ENCODE data around the gene MRPL55.

Gene MRPL55

GRCh38 chr1:228147151-228147693 lies 38.1 kb upstream of the MRPL55 start:
- no peak for DNase-seq

DNA sequence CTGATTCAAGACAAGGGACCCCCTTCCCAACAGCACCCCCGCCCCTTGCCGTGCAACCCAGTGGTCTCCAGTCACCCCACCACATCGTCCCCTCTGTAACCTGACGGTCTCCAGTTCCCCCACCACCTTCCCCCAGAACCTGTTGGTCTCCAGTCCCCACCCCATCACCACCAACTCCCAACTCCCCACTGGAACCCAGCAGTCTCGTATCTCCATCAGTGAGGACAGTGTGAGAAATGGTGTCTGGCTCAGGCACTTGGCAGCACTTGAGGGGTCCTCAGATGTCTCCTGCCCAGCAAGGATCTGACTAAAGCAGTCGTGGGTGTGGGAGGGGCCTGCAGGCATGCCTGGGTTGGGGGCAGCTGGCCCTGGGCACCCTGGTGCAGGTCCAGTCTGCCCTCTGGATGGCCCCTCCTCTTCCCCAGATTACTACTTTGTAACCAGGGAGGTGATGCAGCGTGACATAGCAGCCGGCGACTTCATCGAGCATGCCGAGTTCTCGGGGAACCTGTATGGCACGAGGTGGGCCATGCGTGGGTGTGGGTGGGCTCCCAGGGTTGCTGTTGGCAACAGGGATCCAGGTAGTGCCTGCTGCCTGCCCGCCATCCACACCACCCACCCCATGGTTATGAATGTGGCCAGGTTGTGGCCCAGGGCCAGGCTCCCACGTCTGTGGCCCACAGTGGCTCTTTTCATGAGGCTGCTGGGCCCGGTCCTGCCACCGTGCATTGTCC lies 37.5 kb upstream of the MRPL55 start:
- no peak for DNase-seq

DNA sequence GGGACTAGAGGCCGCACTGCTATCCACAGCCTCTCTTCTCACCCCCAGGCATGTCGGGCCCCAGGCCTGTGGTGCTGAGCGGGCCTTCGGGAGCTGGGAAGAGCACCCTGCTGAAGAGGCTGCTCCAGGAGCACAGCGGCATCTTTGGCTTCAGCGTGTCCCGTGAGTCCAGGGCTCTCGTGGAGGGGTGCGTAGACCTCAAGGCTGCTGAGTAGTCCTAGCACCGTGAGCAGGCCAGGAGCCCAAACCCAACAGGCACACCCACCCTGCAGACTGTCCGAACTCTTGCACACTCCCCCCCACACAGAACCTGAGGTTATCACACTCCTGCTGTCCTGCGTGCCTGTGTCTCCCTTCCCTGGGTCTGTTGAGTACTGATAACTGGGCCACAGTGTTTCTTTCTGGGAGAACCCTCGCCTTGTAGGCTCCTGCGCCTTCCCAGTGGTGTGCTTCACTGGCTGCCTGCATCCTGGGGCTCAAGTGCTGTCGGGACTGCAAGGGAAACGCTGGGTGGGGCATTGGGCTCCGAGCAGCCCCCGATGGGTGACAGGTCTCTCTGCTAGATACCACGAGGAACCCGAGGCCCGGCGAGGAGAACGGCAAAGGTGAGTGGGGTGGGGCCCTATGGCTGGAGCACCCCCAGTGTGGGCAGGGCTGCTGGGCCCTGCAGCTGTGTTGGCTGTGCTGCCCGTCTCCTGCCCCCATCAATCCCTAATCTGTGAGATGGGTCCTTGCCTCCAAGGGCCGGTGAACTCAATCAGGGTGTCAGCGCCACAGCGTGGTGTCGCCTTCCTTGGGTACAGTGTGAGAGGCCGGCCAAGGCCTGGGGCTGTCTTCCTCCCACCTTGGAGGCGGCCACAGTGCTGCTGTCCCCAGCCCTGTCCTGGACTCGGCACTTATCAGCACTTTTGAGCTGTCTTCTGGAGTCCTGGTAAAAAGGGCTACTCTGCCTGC lies 36.6 kb upstream of the MRPL55 start:
- DNase-seq = no peak

DNA sequence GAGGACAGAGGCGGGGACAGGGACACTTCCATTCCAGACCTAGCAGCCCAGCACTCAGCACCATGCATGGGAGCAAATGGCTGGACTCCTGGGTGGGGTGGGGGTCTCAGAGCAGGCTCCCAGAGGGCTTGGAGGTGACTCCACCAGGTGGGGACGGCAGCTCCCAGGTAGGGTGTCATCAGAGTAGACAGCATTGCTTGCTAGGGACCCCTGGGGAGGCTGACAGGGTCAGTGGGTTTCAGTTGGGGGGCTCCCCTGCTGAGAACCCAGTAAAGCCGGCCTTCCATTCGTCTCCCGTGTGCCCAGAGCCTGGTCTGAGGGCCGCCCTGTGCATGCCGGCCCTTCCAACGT lies 35.9 kb upstream of the MRPL55 start:
- no peak for DNase-seq

- DNase-seq = no peak
Measured at GRCh38 chr1:228144193-228144992, 35.3 kb upstream of the MRPL55 start.

DNA sequence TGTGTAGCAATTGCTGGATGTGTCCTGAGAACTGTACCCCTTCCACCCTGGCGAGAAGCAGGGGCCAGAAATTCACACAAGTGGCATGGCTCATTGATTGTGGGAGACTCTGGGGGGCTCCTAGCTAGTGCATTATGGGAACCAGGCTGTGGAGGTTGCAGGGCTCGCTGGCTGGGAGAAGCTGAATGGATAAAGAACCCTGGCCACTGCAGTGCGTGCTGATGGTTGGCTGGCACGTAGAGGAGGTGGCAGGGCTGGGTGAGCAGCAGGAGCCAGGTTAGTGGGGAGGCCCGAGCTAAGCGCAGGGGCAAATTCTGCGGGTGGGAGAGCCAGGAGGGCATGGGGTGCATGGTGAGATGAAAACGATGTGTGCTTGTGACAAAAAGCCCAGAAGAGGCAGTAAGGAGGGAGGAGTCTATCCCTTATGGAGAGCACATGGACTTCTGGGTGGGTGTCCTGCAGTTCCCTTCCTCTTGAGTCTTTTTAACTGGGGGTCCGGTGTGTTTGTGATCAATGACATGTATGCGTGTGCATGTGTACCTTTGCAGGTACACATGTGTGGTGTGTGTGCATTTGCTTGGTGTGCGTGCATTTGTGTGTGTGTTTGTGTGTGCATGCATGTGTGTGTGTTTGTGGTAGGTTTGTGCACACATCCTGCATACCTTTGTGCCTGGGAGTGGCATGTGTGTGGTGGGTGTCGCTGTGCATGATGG lies 34.5 kb upstream of the MRPL55 start:
- DNase-seq = no peak

DNA sequence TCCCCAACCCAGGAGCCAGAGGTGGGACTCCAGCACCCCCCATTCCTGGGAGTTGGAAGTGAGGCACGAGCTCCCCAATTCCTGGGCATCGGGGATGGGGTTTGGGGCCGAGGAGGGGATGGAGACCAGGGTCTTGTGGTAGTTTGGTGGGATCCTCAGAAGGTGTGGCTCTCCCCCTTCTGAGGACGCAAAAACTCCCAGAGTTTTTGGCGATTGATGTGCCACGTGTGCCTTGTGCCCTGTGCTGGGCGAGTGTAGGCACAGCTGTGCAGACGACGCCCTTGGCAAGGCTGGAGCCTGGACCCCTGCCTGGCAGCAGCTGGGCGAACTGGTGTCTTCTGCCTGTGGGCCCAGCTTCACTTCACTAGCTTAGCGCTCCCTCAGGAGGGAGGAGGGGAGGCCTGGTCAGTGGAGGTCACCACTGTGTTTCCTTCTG lies 33.6 kb upstream of the MRPL55 start:
- DNase-seq = no peak

GRCh38 chr1:228142155-228142691 lies 33.1 kb upstream of the MRPL55 start:
- peak; percentile 21 for DNase-seq

DNA sequence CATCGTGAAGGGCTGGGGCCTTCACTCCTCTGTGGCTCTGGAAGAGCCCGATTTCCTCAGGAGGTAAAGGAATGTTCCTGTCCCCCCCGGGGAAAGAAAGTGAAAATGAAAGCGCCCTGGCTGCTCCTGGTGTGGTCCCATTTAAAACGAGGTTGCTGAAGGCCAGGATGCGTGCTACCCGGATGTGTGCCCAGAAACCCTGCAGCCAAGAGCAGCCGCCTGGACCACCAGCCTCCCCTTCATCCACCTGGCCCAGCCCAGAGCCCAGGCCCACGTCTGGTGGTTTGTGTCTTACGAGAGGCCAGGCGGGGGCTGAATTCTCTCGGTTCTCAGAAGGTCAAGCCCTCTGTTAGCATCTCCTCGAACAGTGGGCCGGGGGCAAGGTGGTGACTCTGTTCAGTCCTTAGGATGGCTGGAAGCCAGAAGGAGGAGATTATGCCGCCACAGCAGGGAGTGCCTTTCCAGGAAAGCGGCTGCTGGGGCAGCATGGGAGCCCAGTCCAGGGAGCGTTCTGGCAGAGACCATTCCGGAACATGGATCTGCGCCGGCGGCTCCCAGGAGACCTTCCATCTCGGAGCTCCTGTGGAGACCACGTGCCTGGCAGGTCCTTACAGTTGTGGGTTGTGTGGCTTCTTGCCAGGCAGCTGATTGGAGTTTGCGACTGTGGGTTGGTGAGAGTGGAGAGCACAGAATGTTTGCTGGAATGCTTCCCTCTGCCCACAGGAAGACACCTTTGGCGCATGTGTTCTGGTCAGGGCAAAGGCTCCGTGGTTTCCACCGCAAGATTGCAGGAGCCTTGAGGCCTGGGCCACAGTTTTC lies 32.3 kb upstream of the MRPL55 start:
- peak; percentile 44 for DNase-seq

GRCh38 chr1:228140724-228141225 lies 31.7 kb upstream of the MRPL55 start:
- DNase-seq = no peak

- peak; percentile 100 for DNase-seq
Measured at GRCh38 chr1:228139931-228140723, 31.0 kb upstream of the MRPL55 start, which contains the start of gene GUK1. Gene GUK1, plus strand, starts transcription at chr1:228140279. Its CDS starts 24 bp downstream, at chr1:228140303.

DNA sequence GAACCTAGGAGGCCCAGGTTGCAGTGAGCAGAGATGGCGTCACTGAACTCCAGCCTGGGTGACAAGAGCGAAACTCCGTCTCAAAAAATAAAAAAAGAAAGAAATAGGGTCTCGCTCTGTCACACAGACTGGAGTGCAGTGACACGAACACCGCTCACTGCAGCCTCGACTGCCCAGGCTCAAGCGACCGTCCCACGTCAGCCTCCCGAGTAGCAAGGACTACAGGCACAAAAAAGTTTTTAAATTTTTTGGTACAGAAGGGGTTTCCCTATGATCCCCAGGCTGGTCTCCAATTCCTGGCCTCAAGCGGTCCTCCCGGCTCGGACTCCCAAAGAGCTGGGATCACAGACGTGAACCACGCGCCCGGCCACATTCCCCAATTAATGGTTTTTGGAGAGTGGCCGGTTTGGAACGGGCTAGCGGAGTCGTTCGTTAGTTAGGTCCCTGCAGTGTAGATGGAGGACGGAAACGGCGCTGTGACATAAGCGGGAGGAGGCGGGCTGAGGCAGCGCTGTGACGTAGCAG lies 30.4 kb upstream of the MRPL55 start:
- no peak for DNase-seq

- peak; percentile 34 for DNase-seq
Measured at GRCh38 chr1:228136901-228137300, 27.8 kb upstream of the MRPL55 start.

DNA sequence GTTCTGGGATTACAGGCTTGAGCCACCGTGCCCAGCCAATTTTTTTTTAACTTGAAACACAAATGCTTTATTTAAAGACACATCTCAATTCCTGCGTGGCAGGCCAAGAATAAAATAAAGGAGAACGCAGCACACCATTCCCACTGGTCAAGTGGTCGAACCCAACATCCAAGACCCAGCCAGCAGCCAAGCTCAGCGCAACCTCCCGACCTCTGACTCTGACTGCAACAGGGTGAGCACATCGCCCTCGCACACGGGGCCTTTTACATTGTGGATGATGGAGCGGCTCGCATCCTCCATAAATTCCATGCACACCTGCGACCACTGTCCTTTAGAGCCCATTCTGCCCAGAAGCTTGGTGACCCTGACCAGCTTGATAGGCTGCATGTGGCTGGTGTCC lies 25.5 kb upstream of the MRPL55 start:
- no peak for DNase-seq

DNA sequence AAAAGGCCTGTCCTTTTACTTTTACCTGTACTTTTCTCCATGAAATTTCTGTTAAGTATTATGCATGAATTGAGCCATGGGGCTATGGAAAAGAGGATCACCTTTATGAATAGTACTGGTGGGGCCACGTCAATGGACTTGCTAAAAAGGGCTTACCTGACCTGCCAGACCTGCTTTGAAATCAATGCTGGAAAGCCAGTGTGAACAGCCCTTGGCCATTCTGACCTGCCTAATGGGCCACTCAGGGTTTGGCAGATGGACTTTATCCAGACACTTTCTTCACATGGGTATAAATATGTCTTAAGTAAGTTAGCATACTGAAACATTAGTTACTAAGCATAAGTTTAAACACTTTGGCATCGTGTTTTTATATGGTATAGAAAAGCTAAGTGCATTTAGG lies 22.7 kb upstream of the MRPL55 start:
- no peak for DNase-seq

DNA sequence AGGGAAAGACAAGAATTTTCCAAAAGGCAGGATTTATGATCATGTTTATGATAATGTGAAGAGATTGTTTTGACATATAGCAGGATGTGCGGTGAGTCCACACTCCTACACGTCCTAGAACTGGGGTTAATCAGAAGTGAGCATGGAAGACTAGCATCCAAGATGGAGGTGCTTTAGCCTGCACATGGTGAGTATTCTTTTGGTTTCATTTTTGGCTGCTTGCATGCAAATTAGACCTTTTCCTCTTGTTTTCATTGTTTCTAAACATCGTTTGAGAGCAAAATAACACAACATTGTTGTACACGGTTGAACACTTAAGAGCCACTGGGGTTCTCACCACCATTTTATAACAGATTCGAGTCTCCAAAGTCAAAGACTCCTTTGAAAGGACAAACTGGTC lies 16.1 kb upstream of the MRPL55 start:
- DNase-seq = no peak

DNA sequence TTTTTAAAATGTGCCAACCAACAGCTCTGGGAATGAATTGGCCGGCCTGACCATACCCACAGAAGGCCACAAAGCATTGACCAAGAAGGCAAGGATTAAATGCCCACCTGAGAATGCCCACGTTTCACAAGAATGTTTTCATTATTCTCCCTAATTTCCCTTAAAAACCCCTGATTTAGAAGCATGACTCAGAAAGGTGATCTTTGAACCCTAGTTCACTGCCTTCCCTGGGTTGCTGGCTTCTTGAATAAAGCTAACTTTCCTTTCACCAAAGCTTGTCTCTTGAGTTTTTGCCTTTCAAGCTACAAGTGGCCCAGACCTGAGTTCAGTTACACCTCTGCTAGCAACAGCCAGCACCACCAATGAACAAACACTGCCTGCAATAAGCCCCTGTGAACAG lies 14.4 kb upstream of the MRPL55 start:
- DNase-seq = no peak

DNA sequence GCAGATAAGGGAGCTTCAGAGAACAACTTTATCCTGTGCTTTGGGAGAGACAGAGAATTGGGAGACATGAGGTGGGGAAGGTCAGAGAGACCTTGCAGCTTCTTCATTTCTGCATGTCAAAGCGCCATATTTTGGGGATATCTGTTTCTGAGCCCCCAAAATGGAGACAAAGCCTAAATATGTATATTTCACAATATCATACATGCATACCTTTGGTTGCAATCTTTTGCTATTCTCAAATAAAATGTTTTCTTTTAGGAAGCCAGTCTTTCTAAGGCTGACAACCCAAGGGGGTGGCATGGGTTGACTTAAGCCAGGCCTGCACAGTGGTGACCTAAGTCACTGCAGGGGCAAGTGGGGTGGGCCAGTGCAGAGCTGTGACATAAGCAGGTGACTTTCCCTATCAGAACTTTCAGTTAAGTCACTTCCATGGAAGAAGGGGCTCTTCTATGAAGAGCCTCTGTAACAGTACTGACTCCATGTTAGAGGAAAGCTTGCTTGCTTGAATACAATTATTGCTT lies 13.9 kb upstream of the MRPL55 start:
- no peak for DNase-seq

GRCh38 chr1:228120857-228121489 lies 11.9 kb upstream of the MRPL55 start:
- DNase-seq = no peak

Measured in CD4-positive, alpha-beta T cell treated with Interleukin-10 for 1 hour (primary cell).